HepG2 (cell line): ENCODE measurements around the gene SMYD1. TPM values are rescaled to one million over a fixed set of nuclear protein-coding genes. Genes with fewer than 3 reads are reported as not detected.

ENCODE experiments used
- ATAC-seq: fragments of 200-7000 bp; cut with Tn5 transposase; 3 replicates; pipeline ENCODE4 v1.9.1; 2020; ENCODE audit warnings: mild to moderate bottlenecking, moderate library complexity
- BruUV-seq: library from RNA; stranded (reverse); fragments of 400-500 nt; replicated peaks from 2 replicates; lab custom pipeline; 2021; lab: Mats Ljungman, UMichigan
- CTCF ChIA-PET: fragments of 300-600 bp; formaldehyde crosslinking; extraction: SDS; loops from one replicate; lab custom pipeline; 2021; ENCODE audit warnings: low total read pairs, inconsistent platforms, low intra/inter-chr PET ratio; lab: Yijun Ruan, JAX
- POLR2A ChIA-PET: fragments of 350-600 bp; sonication (Branson Sonifier 250); formaldehyde crosslinking; loops from one replicate; lab custom pipeline; 2020; ENCODE audit warnings: antibody characterized with exemption, inconsistent platforms; lab: Yijun Ruan, JAX
- DNase-seq: peaks from one replicate; pipeline ENCODE4 v3.0.0-alpha.2; 2015; ENCODE audit warnings: low spot score
- FAIRE-seq: peaks from 3 replicates; lab custom pipeline; 2011; peaks lifted over from hg19 to GRCh38; lab: Jason Lieb, UNC
- H2AFZ ChIP-seq: one replicate; pipeline ENCODE4 v1.6.1; 2011; ENCODE audit warnings: low read length, inconsistent platforms
- H3K27ac ChIP-seq: fragments of 300-600 bp; 3 replicates; pipeline ENCODE4 v1.8.0; 2011; ENCODE audit warnings: mixed run types, mild to moderate bottlenecking, mixed read lengths, low read length, inconsistent platforms; ENCODE audit not compliant: insufficient read depth; ENCODE audit errors: extremely low read length
- H3K27me3 ChIP-seq, 2 experiments: fragments of 200-600 bp in 1 of 2; 2 replicates in 1 of 2; 3 replicates in 1 of 2; pipeline versions ENCODE4 v1.6.0 to v1.8.0; 2011; ENCODE audit warnings: low read length in 2 of 2, mild to moderate bottlenecking in 2 of 2, moderate library complexity in 2 of 2, inconsistent platforms in 1 of 2; ENCODE audit not compliant: insufficient read depth in 2 of 2, control insufficient read depth in 1 of 2
- H3K36me3 ChIP-seq, 2 experiments: fragments of 200-600 bp in 1 of 2; replicated peaks in 1 of 2; 2 replicates in 1 of 2; 3 replicates in 1 of 2; pipeline versions ENCODE4 v1.5.1 to v1.8.0; 2011; ENCODE audit warnings: low read length in 2 of 2, inconsistent platforms in 1 of 2; ENCODE audit not compliant: insufficient read depth in 2 of 2, control insufficient read depth in 1 of 2
- H3K4me1 ChIP-seq: 2 replicates; pipeline ENCODE4 v1.5.1; 2012; ENCODE audit warnings: low read length, inconsistent platforms; ENCODE audit not compliant: insufficient read depth
- H3K4me2 ChIP-seq: 2 replicates; pipeline ENCODE4 v1.6.0; 2011; ENCODE audit warnings: low read depth, low read length, inconsistent platforms
- H3K4me3 ChIP-seq, 3 experiments: fragments of 200-600 bp in 1 of 3; sonication (generic), shearing (Covaris generic) in 1 of 3; replicated peaks in 1 of 3; 2 replicates each; pipeline ENCODE4 v1.5.1; 2011 to 2016; ENCODE audit warnings: low read length in 3 of 3, inconsistent platforms in 2 of 3, low read depth in 2 of 3, mild to moderate bottlenecking in 2 of 3, control low read depth in 1 of 3, mixed read lengths in 1 of 3; ENCODE audit not compliant: insufficient read depth in 1 of 3
- H3K79me2 ChIP-seq: one replicate; pipeline ENCODE4 v1.6.1; 2011; ENCODE audit warnings: low read length, inconsistent platforms; ENCODE audit not compliant: insufficient read depth
- H3K9ac ChIP-seq: 2 replicates; pipeline ENCODE4 v1.6.0; 2011; ENCODE audit warnings: mild to moderate bottlenecking, low read depth, low read length, inconsistent platforms; ENCODE audit not compliant: insufficient read depth
- H3K9me3 ChIP-seq: 2 replicates; pipeline ENCODE4 v1.5.1; 2012; ENCODE audit warnings: mild to moderate bottlenecking, low read length
- H4K20me1 ChIP-seq: 2 replicates; pipeline ENCODE4 v1.6.0; 2011; ENCODE audit warnings: inconsistent platforms, mild to moderate bottlenecking, low read length, moderate library complexity; ENCODE audit not compliant: insufficient read depth
- ATRX ChIP-seq: sonication (generic); formaldehyde crosslinking; IDR thresholded peaks from 2 replicates; pipeline ENCODE4 v1.4.0; 2020; ENCODE audit warnings: missing genetic modification reagents, borderline replicate concordance
- FOSL2 ChIP-seq: sonication (generic); formaldehyde crosslinking; IDR thresholded peaks from 2 replicates; pipeline ENCODE4 v1.4.0; 2020; ENCODE audit warnings: missing genetic modification reagents
- HIVEP1 ChIP-seq: sonication (generic); formaldehyde crosslinking; IDR thresholded peaks from 2 replicates; pipeline ENCODE4 v1.4.0; 2020; ENCODE audit warnings: mild to moderate bottlenecking, missing genetic modification reagents
- NR2F1 ChIP-seq, 2 experiments: fragments of 450-650 bp in 1 of 2; formaldehyde crosslinking in 1 of 2; IDR thresholded peaks; 2 replicates each; pipeline versions ENCODE4 v1.5.0 to v1.6.1; 2016 to 2020; ENCODE audit warnings: mild to moderate bottlenecking in 1 of 2, missing compliant biosample characterization in 1 of 2, missing genetic modification reagents in 1 of 2, moderate library complexity in 1 of 2
- SETDB1 ChIP-seq: sonication (generic); formaldehyde crosslinking; IDR thresholded peaks from 2 replicates; pipeline ENCODE4 v1.5.1; 2020; ENCODE audit warnings: missing genetic modification reagents, mild to moderate bottlenecking, borderline replicate concordance
- TAF15 ChIP-seq: fragments of 200-400 bp; formaldehyde crosslinking; IDR thresholded peaks from one replicate; pipeline ENCODE4 v1.6.1; 2018; ENCODE audit warnings: mild to moderate bottlenecking, low read depth, low read length; ENCODE audit not compliant: poor library complexity, severe bottlenecking
- TCF7L2 ChIP-seq: IDR thresholded peaks from 2 replicates; pipeline ENCODE4 v1.6.1; 2011; ENCODE audit warnings: mild to moderate bottlenecking, low read depth, low read length, moderate library complexity
- ZMYM3 ChIP-seq: sonication (generic); formaldehyde crosslinking; IDR thresholded peaks from 2 replicates; pipeline ENCODE4 v1.5.1; 2020; ENCODE audit warnings: mild to moderate bottlenecking, missing genetic modification reagents
- ZNF101 ChIP-seq: sonication (generic); formaldehyde crosslinking; IDR thresholded peaks from 2 replicates; pipeline ENCODE4 v1.4.0; 2020; ENCODE audit warnings: mild to moderate bottlenecking, low read depth, missing genetic modification reagents, borderline replicate concordance
- ZNF121 ChIP-seq: sonication (generic); formaldehyde crosslinking; IDR thresholded peaks from 2 replicates; pipeline ENCODE4 v1.5.0; 2020; ENCODE audit warnings: mild to moderate bottlenecking, missing genetic modification reagents
- ZNF142 ChIP-seq: sonication (generic); formaldehyde crosslinking; IDR thresholded peaks from 2 replicates; pipeline ENCODE4 v1.4.0; 2020; ENCODE audit warnings: missing genetic modification reagents
- ZNF232 ChIP-seq: sonication (generic); formaldehyde crosslinking; IDR thresholded peaks from 2 replicates; pipeline ENCODE4 v1.4.0; 2020; ENCODE audit warnings: missing genetic modification reagents, borderline replicate concordance
- ZNF337 ChIP-seq: sonication (generic); formaldehyde crosslinking; IDR thresholded peaks from 2 replicates; pipeline ENCODE4 v1.5.1; 2020; ENCODE audit warnings: missing genetic modification reagents, low read depth, mild to moderate bottlenecking, borderline replicate concordance
- ZNF549 ChIP-seq: sonication (generic); formaldehyde crosslinking; IDR thresholded peaks from 2 replicates; pipeline ENCODE4 v1.5.0; 2020; ENCODE audit warnings: missing genetic modification reagents
- ZNF572 ChIP-seq: sonication (generic); formaldehyde crosslinking; IDR thresholded peaks from 2 replicates; pipeline ENCODE4 v1.5.1; 2020; ENCODE audit warnings: mild to moderate bottlenecking, missing genetic modification reagents
- ZNF644 ChIP-seq: IDR thresholded peaks from 2 replicates; pipeline ENCODE4 v1.6.1; 2016; ENCODE audit warnings: low read depth
- ZNF772 ChIP-seq: sonication (generic); formaldehyde crosslinking; IDR thresholded peaks from 2 replicates; pipeline ENCODE4 v1.5.0; 2020; ENCODE audit warnings: mild to moderate bottlenecking, missing genetic modification reagents
- ZNF891 ChIP-seq: sonication (generic); formaldehyde crosslinking; IDR thresholded peaks from 2 replicates; pipeline ENCODE4 v1.5.0; 2020; ENCODE audit warnings: mild to moderate bottlenecking, missing genetic modification reagents
- WGBS: methylation state at CpG from one replicate; pipeline ENCODE4 v1.1.6; 2017; ENCODE audit warnings: low lambda C conversion rate; 5-methylcytosine and 5-hydroxymethylcytosine counted together
- in situ Hi-C: cut with HindIII; loops from 2 replicates; pipeline ENCODE4 v1.10.0; 2017; ENCODE audit warnings: low pct_unique_long_range_greater_than_20kb; ENCODE audit not compliant: extremely low pct_ligation_motif_present
- intact Hi-C: fragments of 100-400 bp; cut with micrococcal nuclease; formaldehyde crosslinking; loops from one replicate; pipeline ENCODE4 v1.10.0; 2022; ENCODE audit not compliant: unreplicated experiment
- polyA plus RNA-seq, 8 experiments: library from polyadenylated mRNA; depleted of rRNA in 3 of 8; stranded (reverse) in 7 of 8; unstranded in 1 of 8; fragments of >200 nt; fragmentation: Illumina TruSeq in 4 of 8; extraction: Trizol in 4 of 8; gene quantifications; 2 replicates each; pipeline versions ENCODE4 v1.2.1 to v1.2.3, GENCODE V29; 2011 to 2016; ENCODE audit warnings: low read depth in 4 of 8, missing spikeins in 1 of 8, mixed read lengths in 1 of 8; ENCODE audit not compliant: insufficient read depth in 1 of 8
- total RNA-seq, 5 experiments: library from RNA; depleted of rRNA; stranded (reverse); fragments of >200 nt; fragmentation: Illumina TruSeq; extraction: Trizol; gene quantifications; 2 replicates each; pipeline ENCODE4 v1.2.3, GENCODE V29; 2016; ENCODE audit warnings: low read depth in 1 of 5
- TF ChIP-seq, protein P1 (sequence below): sonication (generic); formaldehyde crosslinking; IDR thresholded peaks from 2 replicates; pipeline ENCODE4 v1.9.0; 2022; ENCODE audit warnings: missing genetic modification reagents, mild to moderate bottlenecking, borderline replicate concordance

Gene SMYD1
- total and polyA plus RNA-seq, 2 of the 13 experiments (the other 11 are each of a cell fraction or from before 2014, with no cell fraction given), result not detected

DNA sequence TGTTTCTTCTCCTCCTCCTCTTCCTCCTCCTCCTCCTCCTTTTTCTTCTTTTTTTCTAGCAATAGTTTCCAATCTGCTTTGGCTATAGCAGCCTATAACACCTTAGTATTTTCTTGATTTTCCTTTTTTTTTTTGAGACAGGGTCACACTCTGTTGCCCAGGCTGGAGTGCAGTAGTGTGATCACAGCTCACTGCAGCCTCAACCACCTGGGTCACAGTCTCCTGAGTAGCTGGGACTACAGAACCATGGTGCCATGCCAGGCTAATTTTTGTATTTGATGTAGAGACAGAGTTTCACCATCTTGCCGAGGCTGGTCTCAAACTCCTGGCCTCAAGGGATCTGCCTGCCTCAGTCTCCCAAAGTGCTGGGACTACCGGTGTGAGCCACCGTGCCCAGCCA is 91.9 kb downstream of the SMYD1 start:
- H3K36me3 ChIP-seq, result no peaks in the 10 kb centered on the region
- peaks cover 40% of the 10 kb centered on the region for H3K4me1 ChIP-seq
- no peaks in the 10 kb centered on the region for H3K79me2 ChIP-seq
- intact Hi-C loops, result no loop called here
- H4K20me1 ChIP-seq, result no peaks in the 10 kb centered on the region
- WGBS, result 79% methylated on average over 3 of the region's 3 CpGs
- in situ Hi-C loops, result no loop called here
- ChIA-PET CTCF (interaction anchor here (1.2 to 5.5 kb wide), 3 partner anchors 62 to 158 kb away, joined by 3 to 76 read pairs (median 7); no protein-coding TSS in a partner anchor), POLR2A (interaction anchor here (0.7 to 2.3 kb wide), 8 partner anchors 13 to 143 kb away, joined by 3 to 20 read pairs (median 4); partner anchors contain the start of genes FABP1 and RNU2-63P)
- H2AFZ ChIP-seq, result no peak overlapping the region
- no peak for FAIRE-seq
- 0 out of 5 replicates have a peak, but pooled peaks cover 0 to 7% of the 10 kb centered on the region in 2 experiments for H3K27me3 ChIP-seq
- no TSS peak for BruUV-seq
- no peak overlapping the region for H3K4me3 ChIP-seq
- H3K27ac ChIP-seq, result no peak overlapping the region
- H3K9me3 ChIP-seq, result no peaks in the 10 kb centered on the region
- peak overlapping the region; percentile 74 for H3K4me2 ChIP-seq
- no peak for DNase-seq
- peak; percentile 54 for ATAC-seq
- H3K9ac ChIP-seq, result no peak overlapping the region
- TF ChIP-seq, protein P1, sequence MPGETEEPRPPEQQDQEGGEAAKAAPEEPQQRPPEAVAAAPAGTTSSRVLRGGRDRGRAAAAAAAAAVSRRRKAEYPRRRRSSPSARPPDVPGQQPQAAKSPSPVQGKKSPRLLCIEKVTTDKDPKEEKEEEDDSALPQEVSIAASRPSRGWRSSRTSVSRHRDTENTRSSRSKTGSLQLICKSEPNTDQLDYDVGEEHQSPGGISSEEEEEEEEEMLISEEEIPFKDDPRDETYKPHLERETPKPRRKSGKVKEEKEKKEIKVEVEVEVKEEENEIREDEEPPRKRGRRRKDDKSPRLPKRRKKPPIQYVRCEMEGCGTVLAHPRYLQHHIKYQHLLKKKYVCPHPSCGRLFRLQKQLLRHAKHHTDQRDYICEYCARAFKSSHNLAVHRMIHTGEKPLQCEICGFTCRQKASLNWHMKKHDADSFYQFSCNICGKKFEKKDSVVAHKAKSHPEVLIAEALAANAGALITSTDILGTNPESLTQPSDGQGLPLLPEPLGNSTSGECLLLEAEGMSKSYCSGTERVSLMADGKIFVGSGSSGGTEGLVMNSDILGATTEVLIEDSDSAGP (CRISPR knock-in tag), result peak; percentile 31; the same call in 1 of the 2 replicates
- no peak for TF ChIP-seq ZNF549 (CRISPR knock-in tag)
- TF ChIP-seq TCF7L2, result no peak
- peak; percentile 80 for TF ChIP-seq ZNF121
- peak; percentile 37; the same call in 1 of the 2 replicates for TF ChIP-seq ZMYM3 (CRISPR knock-in tag)
- TF ChIP-seq ZNF572, result no peak
- TF ChIP-seq TAF15, result no peak
- TF ChIP-seq FOSL2 (CRISPR knock-in tag), result no peak
- TF ChIP-seq ZNF142 (CRISPR knock-in tag), result no peak
- TF ChIP-seq HIVEP1 (CRISPR knock-in tag), result peak; percentile 39; the same call in 1 of the 2 replicates
- TF ChIP-seq ATRX (CRISPR knock-in tag), result no peak
- no peak for TF ChIP-seq ZNF101 (CRISPR knock-in tag)
- no peak for TF ChIP-seq ZNF644 (CRISPR knock-in tag)
- no peak for TF ChIP-seq ZNF337 (CRISPR knock-in tag)
- no peak for TF ChIP-seq NR2F1 (CRISPR knock-in tag; IDR thresholded peaks at IDR 0.05)
- 0 out of 2 replicates have a peak, but pooled peaks have one; percentile 20 for TF ChIP-seq ZNF772 (CRISPR knock-in tag)
- no peak for TF ChIP-seq ZNF232 (CRISPR knock-in tag)
- no peak for TF ChIP-seq ZNF891
- no peak for TF ChIP-seq SETDB1 (CRISPR knock-in tag)
